Heart left ventricle (tissue), 13 donors: Measurements from ENCODE around the gene PEAK1.

Source experiments
- CTCF ChIP-seq, 12 donors: fragments of 200-600 bp; sonication (generic) in 4 of 12; IDR thresholded peaks; one replicate each; pipeline versions ENCODE4 v1.5.0 to v1.8.0; 2018 to 2022; ENCODE audit warnings: antibody characterized with exemption in 12 of 12, mild to moderate bottlenecking in 5 of 12
- POLR2A ChIP-seq, 2 donors: fragments of 450-650 bp; IDR thresholded peaks; one replicate each; pipeline ENCODE4 v1.6.1; 2017; ENCODE audit warnings: antibody characterized with exemption in 2 of 2, mild to moderate bottlenecking in 2 of 2, moderate library complexity in 2 of 2
- donor health status: ischemic (EF 13 %, LVEDD 7.1; RV severe dilation, severe dysfunction).
- donor health status: DM: no; HTN: yes; CAD: no.
- donor health status: DM: no; HTN: no; CAD: no.
- donor health status: ischemic (EF 25% LVEDD 6.9; RV normal size, moderate dysfunction).
- donor health status: ischemic (EF 25% LVEDD 5.7; RV mildly dilated, moderate dysfunction).
- donor health status: ischemic (EF 35%, LVEDD 5.7; RV mildly dilated, moderate dysfunction).
- donor health status: nonischemic (EF 11% LVEDD 7.7; RV severe dilation, severe dysfunction).
- donor health status: DM: yes; HTN: yes; CAD: no.
- donor health status: PGD.
- donor health status: ischemic (EF 29% LVEDD 5.4; RV normal size, mild dysfunction).
- donor health status: nonischemic (EF 23%, LVEDD 6.1; RV moderate dilation, normal function).

GRCh38 chr15:77342807-77343206 is 77.1 kb downstream of the PEAK1 start:
- TF ChIP-seq CTCF (IDR thresholded peaks at IDR 0.05) (no peak), POLR2A (IDR thresholded peaks at IDR 0.05) (no peak)
